Endodermal cell (in vitro differentiated cells): ENCODE results near the gene WNK2. TPM values are rescaled to one million over a fixed set of nuclear protein-coding genes. Genes with fewer than 3 reads are reported as not detected.

Experiments
- DNase-seq: peaks from one replicate; pipeline ENCODE4 v3.0.0-alpha.2; 2017
- H3K27ac ChIP-seq: 2 replicates; pipeline ENCODE4 v1.5.1; 2013; ENCODE audit warnings: mild to moderate bottlenecking, low read depth, low read length, moderate library complexity
- H3K27me3 ChIP-seq: 2 replicates; pipeline ENCODE4 v1.6.1; 2013; ENCODE audit warnings: mild to moderate bottlenecking, low read length, moderate library complexity; ENCODE audit not compliant: insufficient read depth, control insufficient read depth, poor library complexity, severe bottlenecking
- H3K36me3 ChIP-seq: 2 replicates; pipeline ENCODE4 v1.7.0; 2013; ENCODE audit warnings: mild to moderate bottlenecking, low read length, moderate library complexity; ENCODE audit not compliant: control insufficient read depth, insufficient read depth
- H3K4me1 ChIP-seq: one replicate; pipeline ENCODE4 v1.7.0; 2013; ENCODE audit warnings: low read length; ENCODE audit not compliant: control insufficient read depth, insufficient read depth
- H3K4me3 ChIP-seq: 2 replicates; pipeline ENCODE4 v1.5.1; 2013; ENCODE audit warnings: mild to moderate bottlenecking, low read length, moderate library complexity
- H3K9ac ChIP-seq: 2 replicates; pipeline ENCODE4 v1.6.1; 2013; ENCODE audit warnings: mild to moderate bottlenecking, low read length, moderate library complexity; ENCODE audit not compliant: poor library complexity, severe bottlenecking; ENCODE audit errors: extremely low read depth
- H3K9me3 ChIP-seq: 2 replicates; pipeline ENCODE4 v1.6.1; 2013; ENCODE audit warnings: mild to moderate bottlenecking, low read length, moderate library complexity; ENCODE audit not compliant: control insufficient read depth
- H3K27ac Mint-ChIP-seq: 2 replicates; pipeline ENCODE4 v1.8.0; 2020; ENCODE audit warnings: mixed read lengths
- H3K27me3 Mint-ChIP-seq: 2 replicates; pipeline ENCODE4 v1.8.0; 2021; ENCODE audit warnings: mild to moderate bottlenecking, mixed read lengths; ENCODE audit not compliant: insufficient read depth
- H3K36me3 Mint-ChIP-seq: 2 replicates; pipeline ENCODE4 v1.8.0; 2020; ENCODE audit warnings: low read depth, mixed read lengths
- H3K4me1 Mint-ChIP-seq: 2 replicates; pipeline ENCODE4 v1.8.0; 2020; ENCODE audit warnings: mixed read lengths
- H3K4me3 Mint-ChIP-seq: 2 replicates; pipeline ENCODE4 v1.8.0; 2020; ENCODE audit warnings: mild to moderate bottlenecking, moderate library complexity, mixed read lengths
- H3K9me3 Mint-ChIP-seq: 2 replicates; pipeline ENCODE4 v1.8.0; 2020; ENCODE audit warnings: mild to moderate bottlenecking, mixed read lengths
- WGBS, 2 experiments: methylation state at CpG; one replicate each; pipeline versions ENCODE4 v1.1.5 to v1.1.7; 2013; ENCODE audit warnings: missing lambda C conversion rate in 2 of 2, mixed read lengths in 1 of 2; ENCODE audit not compliant: insufficient coverage in 1 of 2, insufficient read length in 1 of 2; 5-methylcytosine and 5-hydroxymethylcytosine counted together
- total RNA-seq, 2 donors: library from RNA; stranded (reverse); fragmentation: NEBNext Ultra II Directional in 1 of 2; extraction: Animal tissue kit (Norgen Biotek cat#: 25700) in 1 of 2; gene quantifications; 2 replicates in 1 of 2; 3 replicates in 1 of 2; pipeline ENCODE4 v1.2.1, GENCODE V29; 2021
- TF ChIP-seq, protein P1 (sequence below): fragments of 200-600 bp; sonication (generic); conservative IDR thresholded peaks from 2 replicates; pipeline ENCODE4 v1.5.0; 2021; ENCODE audit warnings: antibody characterized with exemption, mild to moderate bottlenecking

WNK2 gene
- total RNA-seq, 2 donors from 2014 or later, result 46.1 to 48.8 TPM

DNA sequence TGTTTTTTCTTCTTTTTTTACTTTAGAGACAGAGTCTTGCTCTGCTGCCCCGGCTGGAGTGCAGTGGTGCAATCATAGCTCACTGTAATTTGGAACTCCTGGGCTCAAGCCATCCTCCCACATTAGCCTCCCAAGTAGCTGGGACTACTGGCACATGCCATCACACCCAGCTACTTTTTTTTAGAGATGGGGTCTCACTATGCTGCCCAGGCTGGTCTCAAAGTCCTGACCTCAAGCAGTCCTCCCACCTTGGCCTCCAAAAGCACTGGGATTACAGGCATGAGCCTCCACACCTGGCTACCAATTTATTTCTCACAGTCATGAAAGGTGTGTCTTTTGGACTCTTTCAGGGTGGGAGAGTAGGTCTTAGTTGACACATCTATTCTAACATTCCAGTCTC is 184.5 kb downstream of the WNK2 start:
- Histone ChIP-seq H3K4me3 (no peak overlapping the region), H3K36me3 (no peaks in the 10 kb centered on the region), H3K9ac (no peak overlapping the region), H3K27ac (no peak overlapping the region), H3K4me1 (peaks cover 3% of the 10 kb centered on the region), H3K9me3 (peaks cover 15% of the 10 kb centered on the region), H3K27me3 (no peaks in the 10 kb centered on the region)
- no peak overlapping the region for H3K27ac Mint-ChIP-seq
- TF ChIP-seq, protein P1, sequence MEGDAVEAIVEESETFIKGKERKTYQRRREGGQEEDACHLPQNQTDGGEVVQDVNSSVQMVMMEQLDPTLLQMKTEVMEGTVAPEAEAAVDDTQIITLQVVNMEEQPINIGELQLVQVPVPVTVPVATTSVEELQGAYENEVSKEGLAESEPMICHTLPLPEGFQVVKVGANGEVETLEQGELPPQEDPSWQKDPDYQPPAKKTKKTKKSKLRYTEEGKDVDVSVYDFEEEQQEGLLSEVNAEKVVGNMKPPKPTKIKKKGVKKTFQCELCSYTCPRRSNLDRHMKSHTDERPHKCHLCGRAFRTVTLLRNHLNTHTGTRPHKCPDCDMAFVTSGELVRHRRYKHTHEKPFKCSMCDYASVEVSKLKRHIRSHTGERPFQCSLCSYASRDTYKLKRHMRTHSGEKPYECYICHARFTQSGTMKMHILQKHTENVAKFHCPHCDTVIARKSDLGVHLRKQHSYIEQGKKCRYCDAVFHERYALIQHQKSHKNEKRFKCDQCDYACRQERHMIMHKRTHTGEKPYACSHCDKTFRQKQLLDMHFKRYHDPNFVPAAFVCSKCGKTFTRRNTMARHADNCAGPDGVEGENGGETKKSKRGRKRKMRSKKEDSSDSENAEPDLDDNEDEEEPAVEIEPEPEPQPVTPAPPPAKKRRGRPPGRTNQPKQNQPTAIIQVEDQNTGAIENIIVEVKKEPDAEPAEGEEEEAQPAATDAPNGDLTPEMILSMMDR, result no peak
- H3K4me1 Mint-ChIP-seq, result peaks cover 11% of the 10 kb centered on the region
- H3K27me3 Mint-ChIP-seq, result peaks cover 23% of the 10 kb centered on the region
- H3K4me3 Mint-ChIP-seq, result no peak overlapping the region
- peaks cover 10% of the 10 kb centered on the region for H3K36me3 Mint-ChIP-seq
- H3K9me3 Mint-ChIP-seq, result peaks cover 25% of the 10 kb centered on the region
- 94% methylated on average over 1 of the region's 1 CpG; no CpG with 5 or more reads in 1 of the 2 experiments for WGBS, 2 experiments
- DNase-seq, result no peak

DNA sequence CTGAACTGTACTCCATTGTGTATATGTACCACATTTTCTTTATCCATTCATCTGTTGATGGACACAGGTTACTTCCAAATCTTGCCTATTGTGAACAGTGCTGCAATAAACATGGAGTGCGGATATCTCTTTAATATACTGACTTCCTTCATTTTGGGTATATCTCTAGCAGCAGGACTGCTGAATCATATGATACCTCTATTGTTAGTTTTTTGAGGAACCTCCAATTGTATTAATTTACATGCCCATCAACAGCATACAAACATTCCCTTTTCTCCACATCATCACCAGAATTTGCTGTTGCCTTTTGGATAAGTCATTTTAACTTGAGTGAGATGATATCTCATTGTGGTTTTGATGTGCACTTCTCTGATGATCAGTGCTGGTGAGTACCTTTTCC is 185.7 kb downstream of the WNK2 start:
- WGBS, 2 experiments, result 90 to 94% methylated on average over 1 of the region's 1 CpG
- no peak for DNase-seq
- Histone ChIP-seq H3K36me3 (no peaks in the 10 kb centered on the region), H3K4me1 (peaks cover 3% of the 10 kb centered on the region), H3K9me3 (peaks cover 9% of the 10 kb centered on the region), H3K27ac (no peak overlapping the region), H3K27me3 (no peaks in the 10 kb centered on the region), H3K4me3 (no peak overlapping the region), H3K9ac (no peak overlapping the region)
- Mint-ChIP-seq H3K4me1 (peaks cover 11% of the 10 kb centered on the region), H3K27ac (no peak overlapping the region), H3K9me3 (peaks cover 13% of the 10 kb centered on the region), H3K36me3 (no peaks in the 10 kb centered on the region), H3K27me3 (peaks cover 25% of the 10 kb centered on the region), H3K4me3 (no peak overlapping the region)
- TF ChIP-seq, protein P1, result no peak

Other genes with a start within 250 kb of the WNK2 start
- 1 to 10 TPM; 1.4 to 1.9 TPM for gene FGD3, start 236.6 kb upstream of the WNK2 start, total RNA-seq
- 1 to 10 TPM; 5.1 to 5.9 TPM for gene SUSD3, start 125.4 kb upstream of the WNK2 start, total RNA-seq
- gene CARD19, start 87.9 kb upstream of the WNK2 start, total RNA-seq, result 10 to 100 TPM; 16.4 to 21.9 TPM
- gene NINJ1, start 49.9 kb upstream of the WNK2 start, total RNA-seq, result 10 to 100 TPM; 24.2 to 32.0 TPM